PFSK-1 (cell line): ENCODE results near the gene TP63.

Experiments used
- FOXP2 ChIP-seq: optimal IDR thresholded peaks from 2 replicates; pipeline ENCODE3; 2011; ENCODE audit warnings: borderline replicate concordance, control low read depth, inconsistent platforms; ENCODE audit not compliant: insufficient read depth; ENCODE audit errors: extremely low read length, extremely low read depth
- POLR2AphosphoS5 ChIP-seq: IDR thresholded peaks from 2 replicates; pipeline ENCODE4 v1.6.1; 2012; ENCODE audit warnings: low read depth, mild to moderate bottlenecking, control low read depth, low read length, moderate library complexity
- REST ChIP-seq, 2 experiments: IDR thresholded peaks; 2 replicates each; pipeline versions ENCODE4 v1.6.1 to v1.8.0; 2011 to 2012; ENCODE audit warnings: low read depth in 2 of 2, low read length in 2 of 2, control low read depth in 1 of 2, inconsistent platforms in 1 of 2, mild to moderate bottlenecking in 1 of 2, moderate library complexity in 1 of 2; ENCODE audit not compliant: insufficient read depth in 1 of 2
- SIN3A ChIP-seq: IDR thresholded peaks from 2 replicates; pipeline ENCODE4 v1.6.1; 2012; ENCODE audit warnings: mild to moderate bottlenecking, low read length, moderate library complexity, borderline replicate concordance; ENCODE audit not compliant: insufficient read depth
- TAF1 ChIP-seq: IDR thresholded peaks from 2 replicates; pipeline ENCODE4 v1.6.1; 2012; ENCODE audit warnings: low read length, control low read depth, borderline replicate concordance; ENCODE audit not compliant: insufficient read depth

TP63 gene

GRCh38 chr3:189734061-189734460 is 102.9 kb downstream of the TP63 start:
- no peak for TF ChIP-seq POLR2AphosphoS5
- TF ChIP-seq REST (IDR thresholded peaks at IDR 0.05; ENCODE audit: insufficient read depth in 1 of 2, low read depth in 2 of 2, low read length in 2 of 2), result no peak
- no peak for TF ChIP-seq TAF1
- TF ChIP-seq FOXP2, result no peak
- TF ChIP-seq SIN3A, result no peak

- no peak for TF ChIP-seq FOXP2
- no peak for TF ChIP-seq TAF1
- TF ChIP-seq POLR2AphosphoS5, result no peak
- TF ChIP-seq SIN3A, result no peak
- no peak for TF ChIP-seq REST (IDR thresholded peaks at IDR 0.05; ENCODE audit: insufficient read depth in 1 of 2, low read depth in 2 of 2, low read length in 2 of 2)
Observed at GRCh38 chr3:189735913-189736312, 104.7 kb downstream of the TP63 start.

- TF ChIP-seq REST (IDR thresholded peaks at IDR 0.05; ENCODE audit: insufficient read depth in 1 of 2, low read depth in 2 of 2, low read length in 2 of 2) (no peak), FOXP2 (no peak), SIN3A (no peak), TAF1 (no peak), POLR2AphosphoS5 (no peak)
Observed at GRCh38 chr3:189737071-189737470, 105.9 kb downstream of the TP63 start.

- no peak for TF ChIP-seq TAF1
- TF ChIP-seq POLR2AphosphoS5, result no peak
- TF ChIP-seq FOXP2, result no peak
- TF ChIP-seq SIN3A, result no peak
- TF ChIP-seq REST (IDR thresholded peaks at IDR 0.05; ENCODE audit: insufficient read depth in 1 of 2, low read depth in 2 of 2, low read length in 2 of 2), result no peak
Observed at GRCh38 chr3:189737619-189738018, 106.4 kb downstream of the TP63 start.

GRCh38 chr3:189739378-189739777 is 108.2 kb downstream of the TP63 start:
- no peak for TF ChIP-seq FOXP2
- no peak for TF ChIP-seq POLR2AphosphoS5
- TF ChIP-seq TAF1, result no peak
- TF ChIP-seq SIN3A, result no peak
- TF ChIP-seq REST (IDR thresholded peaks at IDR 0.05; ENCODE audit: insufficient read depth in 1 of 2, low read depth in 2 of 2, low read length in 2 of 2), result no peak
